ENCODE results near the gene CD300LB.

The CD300LB gene

DNA sequence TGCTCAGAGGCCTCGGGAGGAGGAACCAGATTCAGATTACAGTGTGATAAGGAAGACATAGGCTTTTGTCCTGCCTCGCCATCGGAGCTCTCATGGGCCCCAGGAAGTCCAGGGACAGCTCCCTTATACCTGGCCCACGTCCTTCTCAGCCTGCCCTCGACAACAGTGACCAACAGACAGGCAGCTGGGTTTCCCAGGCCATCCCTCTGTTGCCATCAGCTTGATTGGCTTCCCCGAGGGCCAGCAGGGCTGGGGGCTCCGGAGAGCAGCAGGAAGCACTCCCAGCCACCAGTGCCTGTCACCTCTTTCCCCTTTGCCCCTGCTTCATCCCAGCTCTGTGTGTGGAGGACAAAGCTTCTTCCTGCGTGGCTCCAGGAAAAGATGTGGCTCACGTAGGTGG, 47.2 kb downstream of the CD300LB start:
- TF ChIP-seq FOXA1 (IDR thresholded peaks at IDR 0.05) (no peak), ARNT (IDR thresholded peaks at IDR 0.05) (no peak), FOXM1 (IDR thresholded peaks at IDR 0.05; ENCODE audit: borderline replicate concordance) (no peak), TARDBP (IDR thresholded peaks at IDR 0.05) (no peak), SP1 (IDR thresholded peaks at IDR 0.05) (no peak), BHLHE40 (IDR thresholded peaks at IDR 0.05; ENCODE audit: borderline replicate concordance) (no peak), NFRKB (IDR thresholded peaks at IDR 0.05) (no peak), ELF4 (IDR thresholded peaks at IDR 0.05) (no peak), ZNF384 (IDR thresholded peaks at IDR 0.05) (no peak), CTBP1 (IDR thresholded peaks at IDR 0.05; ENCODE audit: borderline replicate concordance) (no peak)
- TF ChIP-seq, protein P1, sequence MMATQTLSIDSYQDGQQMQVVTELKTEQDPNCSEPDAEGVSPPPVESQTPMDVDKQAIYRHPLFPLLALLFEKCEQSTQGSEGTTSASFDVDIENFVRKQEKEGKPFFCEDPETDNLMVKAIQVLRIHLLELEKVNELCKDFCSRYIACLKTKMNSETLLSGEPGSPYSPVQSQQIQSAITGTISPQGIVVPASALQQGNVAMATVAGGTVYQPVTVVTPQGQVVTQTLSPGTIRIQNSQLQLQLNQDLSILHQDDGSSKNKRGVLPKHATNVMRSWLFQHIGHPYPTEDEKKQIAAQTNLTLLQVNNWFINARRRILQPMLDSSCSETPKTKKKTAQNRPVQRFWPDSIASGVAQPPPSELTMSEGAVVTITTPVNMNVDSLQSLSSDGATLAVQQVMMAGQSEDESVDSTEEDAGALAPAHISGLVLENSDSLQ (IDR thresholded peaks at IDR 0.05) = no peak
- no peak for DNase-seq (ENCODE audit: extremely low spot score)
- ChIA-PET CTCF (interaction anchor here (1.3 to 1.6 kb wide), 2 partner anchors 27 to 121 kb away, joined by 4 read pairs; no protein-coding TSS in a partner anchor), POLR2A (no interaction called here)

DNA sequence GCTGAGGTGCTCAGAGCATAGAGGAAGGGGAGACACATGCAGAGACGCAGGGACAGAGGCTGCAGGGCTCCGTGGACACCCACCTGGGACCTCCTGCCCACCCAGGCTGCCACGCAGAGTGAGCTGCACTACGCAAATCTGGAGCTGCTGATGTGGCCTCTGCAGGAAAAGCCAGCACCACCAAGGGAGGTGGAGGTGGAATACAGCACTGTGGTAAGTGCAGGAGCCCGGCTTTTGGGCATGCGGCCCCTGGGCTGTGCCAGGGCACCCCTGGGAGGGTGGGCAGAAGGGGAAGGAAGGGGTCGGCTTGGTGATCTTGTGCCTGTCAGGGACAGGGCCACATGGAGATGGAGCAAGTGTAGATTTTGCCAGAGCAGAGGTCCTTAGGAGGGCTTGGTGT, 49.7 kb downstream of the CD300LB start:
- POLR2A ChIA-PET = no interaction called here
- no peak for TF ChIP-seq SUZ12 (IDR thresholded peaks at IDR 0.05)
- TF ChIP-seq ARNT (IDR thresholded peaks at IDR 0.05) = no peak
- TF ChIP-seq ELF4 (IDR thresholded peaks at IDR 0.05) = no peak
- TF ChIP-seq, protein P1 (IDR thresholded peaks at IDR 0.05) = no peak
- no peak for TF ChIP-seq HDGF (IDR thresholded peaks at IDR 0.05; ENCODE audit: borderline replicate concordance)
- no peak for TF ChIP-seq L3MBTL2 (conservative IDR thresholded peaks at IDR 0.05)
- CTCF ChIA-PET = no interaction called here
- no peak for DNase-seq (ENCODE audit: extremely low spot score)

DNA sequence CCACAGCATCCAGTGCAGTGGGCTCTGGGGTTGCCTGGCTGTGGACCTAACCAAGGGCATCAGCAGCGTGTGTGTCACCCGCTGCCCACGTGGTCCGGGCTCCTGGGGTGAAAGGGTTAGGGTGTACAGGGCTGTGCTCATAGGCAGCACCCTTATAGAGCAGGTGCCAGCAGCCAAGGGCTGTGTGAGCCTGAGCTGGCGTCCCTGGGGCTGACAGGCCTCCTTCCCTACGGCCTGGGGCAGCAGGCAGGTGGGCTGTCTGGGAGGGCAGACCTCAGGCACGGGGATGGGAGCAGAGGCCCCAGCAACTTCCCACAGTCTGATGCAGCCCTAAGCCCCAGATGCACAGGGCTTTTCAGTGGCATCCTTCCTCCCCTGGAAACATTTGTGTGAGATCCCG, 51.0 kb downstream of the CD300LB start:
- CTCF ChIA-PET = interaction anchor here (0.8 kb wide), 1 partner anchor 117 kb away, joined by 3 read pairs; no protein-coding TSS in a partner anchor
- no peak for DNase-seq (ENCODE audit: extremely low spot score)
- POLR2A ChIA-PET = no interaction called here
- no peak for TF ChIP-seq ELF4 (IDR thresholded peaks at IDR 0.05)
- no peak for TF ChIP-seq TARDBP (IDR thresholded peaks at IDR 0.05)
- TF ChIP-seq SUZ12 (IDR thresholded peaks at IDR 0.05) = no peak
- no peak for TF ChIP-seq HDGF (IDR thresholded peaks at IDR 0.05; ENCODE audit: borderline replicate concordance)
- TF ChIP-seq FOXM1 (IDR thresholded peaks at IDR 0.05; ENCODE audit: borderline replicate concordance) = no peak
- TF ChIP-seq NFRKB (IDR thresholded peaks at IDR 0.05) = no peak
- no peak for TF ChIP-seq SP1 (IDR thresholded peaks at IDR 0.05)
- no peak for TF ChIP-seq ZNF384 (IDR thresholded peaks at IDR 0.05)

DNA sequence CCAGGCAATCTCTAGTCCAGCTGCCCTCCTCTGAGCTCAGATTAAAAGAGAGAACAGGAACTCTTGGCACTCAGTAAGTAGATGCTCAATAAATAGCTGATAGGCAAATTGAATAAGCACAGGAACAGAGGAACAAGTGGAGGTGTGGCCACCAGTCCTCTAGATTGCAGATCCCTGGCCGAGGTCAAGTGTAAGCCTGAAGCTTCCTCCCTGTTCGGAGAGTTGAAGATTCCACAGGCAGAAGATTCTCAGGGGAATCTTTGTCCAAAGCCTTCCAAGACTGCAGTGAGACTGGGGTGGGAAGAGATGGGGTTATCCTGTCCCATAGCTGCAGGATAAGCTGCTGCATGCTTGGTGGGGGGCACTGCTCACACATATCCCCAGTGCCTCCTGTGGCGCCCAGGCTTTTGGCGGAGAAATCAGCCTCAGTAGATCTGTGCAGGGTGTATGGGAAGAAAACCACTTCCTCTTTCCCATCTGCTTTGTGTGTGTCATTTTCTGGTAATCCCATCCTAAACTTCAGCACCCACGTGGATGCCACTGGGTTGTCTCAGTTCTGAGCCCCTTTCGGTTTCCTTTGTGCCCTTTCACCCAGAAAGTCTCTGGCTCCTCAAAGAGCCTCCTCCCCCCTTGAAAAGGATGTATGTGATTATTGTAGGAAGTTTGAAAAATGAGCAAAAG, 52.7 kb downstream of the CD300LB start:
- no peak for DNase-seq (ENCODE audit: extremely low spot score)
- CTCF ChIA-PET = no interaction called here
- no peak for TF ChIP-seq LEF1 (IDR thresholded peaks at IDR 0.05; ENCODE audit: borderline replicate concordance)
- TF ChIP-seq TARDBP (IDR thresholded peaks at IDR 0.05) = no peak
- TF ChIP-seq ARNT (IDR thresholded peaks at IDR 0.05) = no peak
- TF ChIP-seq, protein P1 (IDR thresholded peaks at IDR 0.05) = no peak
- no peak for TF ChIP-seq NFRKB (IDR thresholded peaks at IDR 0.05)
- no peak for TF ChIP-seq BHLHE40 (IDR thresholded peaks at IDR 0.05; ENCODE audit: borderline replicate concordance)
- TF ChIP-seq FOXK2 (IDR thresholded peaks at IDR 0.05) = no peak
- no peak for TF ChIP-seq L3MBTL2 (conservative IDR thresholded peaks at IDR 0.05)
- TF ChIP-seq FOXM1 (IDR thresholded peaks at IDR 0.05; ENCODE audit: borderline replicate concordance) = no peak
- no peak for TF ChIP-seq SUZ12 (IDR thresholded peaks at IDR 0.05)
- no peak for TF ChIP-seq CTBP1 (IDR thresholded peaks at IDR 0.05; ENCODE audit: borderline replicate concordance)
- TF ChIP-seq HDGF (IDR thresholded peaks at IDR 0.05; ENCODE audit: borderline replicate concordance) = no peak
- TF ChIP-seq FOXA1 (IDR thresholded peaks at IDR 0.05) = no peak
- no peak for TF ChIP-seq SP1 (IDR thresholded peaks at IDR 0.05)
- no peak for TF ChIP-seq ELF4 (IDR thresholded peaks at IDR 0.05)
- TF ChIP-seq ZNF384 (IDR thresholded peaks at IDR 0.05) = no peak
- POLR2A ChIA-PET = no interaction called here

DNA sequence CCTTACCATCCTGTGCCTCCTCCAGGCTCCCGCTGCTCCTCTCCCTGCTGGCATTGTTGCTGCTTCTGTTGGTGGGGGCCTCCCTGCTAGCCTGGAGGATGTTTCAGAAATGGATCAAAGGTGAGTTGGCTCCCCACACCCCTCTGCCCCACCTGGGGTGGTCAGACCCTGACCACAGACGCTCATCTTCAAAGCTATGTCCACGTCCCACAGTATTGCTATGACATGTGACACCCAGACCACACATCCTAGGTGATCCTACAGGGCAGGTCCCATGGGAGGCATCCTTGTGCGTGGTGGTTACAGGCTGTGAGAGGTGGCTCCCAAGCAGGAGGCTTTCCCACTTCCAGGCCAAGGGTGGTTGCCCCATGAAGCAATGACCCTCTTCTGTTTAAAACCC, 53.9 kb downstream of the CD300LB start:
- ChIA-PET POLR2A (no interaction called here), CTCF (no interaction called here)
- TF ChIP-seq LEF1 (IDR thresholded peaks at IDR 0.05; ENCODE audit: borderline replicate concordance) = no peak
- TF ChIP-seq, protein P1 (IDR thresholded peaks at IDR 0.05) = no peak
- TF ChIP-seq FOXK2 (IDR thresholded peaks at IDR 0.05) = no peak
- TF ChIP-seq TARDBP (IDR thresholded peaks at IDR 0.05) = no peak
- TF ChIP-seq ARNT (IDR thresholded peaks at IDR 0.05) = no peak
- TF ChIP-seq HDGF (IDR thresholded peaks at IDR 0.05; ENCODE audit: borderline replicate concordance) = no peak
- TF ChIP-seq L3MBTL2 (conservative IDR thresholded peaks at IDR 0.05) = no peak
- no peak for TF ChIP-seq ZNF384 (IDR thresholded peaks at IDR 0.05)
- TF ChIP-seq FOXM1 (IDR thresholded peaks at IDR 0.05; ENCODE audit: borderline replicate concordance) = no peak
- TF ChIP-seq CTBP1 (IDR thresholded peaks at IDR 0.05; ENCODE audit: borderline replicate concordance) = no peak
- no peak for TF ChIP-seq NFRKB (IDR thresholded peaks at IDR 0.05)
- TF ChIP-seq FOXA1 (IDR thresholded peaks at IDR 0.05) = no peak
- no peak for TF ChIP-seq BHLHE40 (IDR thresholded peaks at IDR 0.05; ENCODE audit: borderline replicate concordance)
- no peak for TF ChIP-seq ELF4 (IDR thresholded peaks at IDR 0.05)
- no peak for TF ChIP-seq SP1 (IDR thresholded peaks at IDR 0.05)
- no peak for TF ChIP-seq SUZ12 (IDR thresholded peaks at IDR 0.05)
- DNase-seq (ENCODE audit: extremely low spot score) = no peak

Data from HEK293T (cell line).